Activated CD4-positive, alpha-beta T cell treated with anti-CD3 and anti-CD28 coated beads, Interleukin-2, amount 10 ng/mL, durations not matched to agents 7 days and 5 days (primary cell): ENCODE data around the gene ZNF70. TPM values are rescaled to one million over a fixed set of nuclear protein-coding genes. Genes with fewer than 3 reads are reported as not detected.
A peak's percentile ranks its signal among the peaks of the same experiment; 100 is the strongest.

Source experiments
- CTCF ChIA-PET: fragments of 350-600 bp; sonication (Branson Sonifier 250); formaldehyde crosslinking; loops from one replicate; lab custom pipeline; 2021; ENCODE audit warnings: antibody characterized with exemption; lab: Charles Lee
- POLR2A ChIA-PET: fragments of 350-600 bp; sonication (Branson Sonifier 250); formaldehyde crosslinking; loops from one replicate; lab custom pipeline; 2021; ENCODE audit warnings: antibody characterized with exemption; lab: Charles Lee
- DNase-seq: peaks from one replicate; pipeline ENCODE4 v3.0.0-alpha.2; 2020
- H3K27ac Mint-ChIP-seq: one replicate; pipeline ENCODE4 v1.8.0; 2021; ENCODE audit warnings: mild to moderate bottlenecking, moderate library complexity, mixed read lengths
- H3K27me3 Mint-ChIP-seq: one replicate; pipeline ENCODE4 v1.8.0; 2021; ENCODE audit warnings: mixed read lengths
- H3K36me3 Mint-ChIP-seq: one replicate; pipeline ENCODE4 v1.8.0; 2021; ENCODE audit warnings: low read depth, mixed read lengths
- H3K4me1 Mint-ChIP-seq: one replicate; pipeline ENCODE4 v1.8.0; 2021; ENCODE audit warnings: mixed read lengths
- H3K4me3 Mint-ChIP-seq: one replicate; pipeline ENCODE4 v1.8.0; 2021; ENCODE audit warnings: mild to moderate bottlenecking, moderate library complexity, mixed read lengths
- H3K9me3 Mint-ChIP-seq: one replicate; pipeline ENCODE4 v1.8.0; 2021; ENCODE audit warnings: mixed read lengths
- total RNA-seq, 2 experiments: library from RNA; stranded (reverse); gene quantifications; one replicate each; pipeline ENCODE4 v1.2.3, GENCODE V29; 2021

The ZNF70 gene
- total RNA-seq, 2 experiments from 2014 or later = 1.9 to 2.0 TPM

DNA sequence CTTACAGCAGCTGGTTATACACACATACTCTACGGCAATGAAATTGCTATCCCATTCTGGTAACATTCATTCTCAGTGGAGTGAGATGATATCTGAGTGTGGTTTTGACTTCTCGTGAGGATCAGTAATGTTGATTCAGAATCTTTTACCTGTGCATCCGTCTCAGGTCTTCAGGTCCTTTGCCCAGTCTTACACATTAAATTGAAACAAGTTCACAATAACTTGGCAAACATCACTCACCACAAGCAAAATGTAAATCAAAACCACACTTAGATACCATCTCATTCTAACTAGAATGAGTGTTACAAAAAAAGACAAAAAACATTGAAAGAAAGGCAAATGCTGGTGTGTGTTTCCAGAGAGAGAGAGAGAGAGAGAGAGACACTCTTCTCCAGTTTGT is 46.1 kb downstream of the ZNF70 start:
- Mint-ChIP-seq H3K4me3 (peak overlapping the region; percentile 8), H3K27me3 (no peaks in the 10 kb centered on the region), H3K4me1 (peaks cover 87% of the 10 kb centered on the region), H3K27ac (peak overlapping the region; percentile 83), H3K36me3 (peaks cover 95% of the 10 kb centered on the region), H3K9me3 (peaks cover 4% of the 10 kb centered on the region)
- ChIA-PET POLR2A (no interaction called here), CTCF (interaction anchor here (1.7 kb wide), 1 partner anchor 8 kb away, joined by 5 read pairs; no protein-coding TSS in a partner anchor)
- DNase-seq = no peak

DNA sequence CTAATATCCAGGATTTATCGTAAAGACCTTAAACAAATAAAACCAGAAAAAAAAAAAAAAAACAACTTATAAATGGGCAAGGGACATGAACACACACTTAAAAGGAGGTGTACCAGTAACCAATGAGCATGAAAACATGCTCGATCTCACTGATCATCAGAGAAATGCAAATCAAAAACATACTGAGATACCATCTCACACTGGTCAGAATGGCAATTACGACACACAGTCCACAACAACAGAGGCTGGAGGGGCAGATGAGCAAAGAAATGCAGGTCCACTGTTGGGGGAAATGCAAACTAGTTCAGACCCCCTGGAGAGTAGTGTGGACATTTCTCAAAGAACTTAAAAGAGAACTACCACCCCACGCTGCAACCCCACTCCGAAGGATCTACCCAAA is 46.9 kb downstream of the ZNF70 start:
- no peak for DNase-seq
- H3K9me3 Mint-ChIP-seq = peaks cover 6% of the 10 kb centered on the region
- H3K4me1 Mint-ChIP-seq = peaks cover 84% of the 10 kb centered on the region
- H3K27ac Mint-ChIP-seq = no peak overlapping the region
- ChIA-PET POLR2A (no interaction called here), CTCF (interaction anchor here (1.7 kb wide), 1 partner anchor 9 kb away, joined by 5 read pairs; no protein-coding TSS in a partner anchor)
- H3K27me3 Mint-ChIP-seq = no peaks in the 10 kb centered on the region
- H3K36me3 Mint-ChIP-seq = peaks cover 95% of the 10 kb centered on the region
- H3K4me3 Mint-ChIP-seq = no peak overlapping the region

DNA sequence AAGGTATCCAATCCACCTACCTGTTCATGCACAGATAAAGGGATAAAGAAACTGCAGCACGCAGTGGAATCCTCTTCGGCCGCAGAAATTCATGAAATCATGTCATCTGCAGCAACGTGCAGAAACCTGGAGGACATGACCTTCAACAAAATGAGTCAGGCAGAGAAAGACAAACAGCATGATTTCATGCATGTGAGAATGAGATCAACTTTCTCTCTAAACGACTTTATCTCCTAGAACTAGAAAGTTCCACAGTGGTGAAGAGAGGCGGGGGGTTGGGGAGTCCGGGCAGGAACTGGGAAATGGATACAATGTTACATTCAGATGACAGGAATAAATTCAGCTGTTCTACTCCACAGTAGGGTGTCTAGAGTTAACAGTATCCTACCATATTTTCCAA is 50.2 kb downstream of the ZNF70 start:
- Mint-ChIP-seq H3K4me3 (no peak overlapping the region), H3K4me1 (peaks cover 85% of the 10 kb centered on the region), H3K9me3 (peaks cover 6% of the 10 kb centered on the region), H3K27me3 (no peaks in the 10 kb centered on the region), H3K36me3 (peaks cover 87% of the 10 kb centered on the region), H3K27ac (no peak overlapping the region)
- no peak for DNase-seq
- CTCF ChIA-PET = no interaction called here
- POLR2A ChIA-PET = no interaction called here

DNA sequence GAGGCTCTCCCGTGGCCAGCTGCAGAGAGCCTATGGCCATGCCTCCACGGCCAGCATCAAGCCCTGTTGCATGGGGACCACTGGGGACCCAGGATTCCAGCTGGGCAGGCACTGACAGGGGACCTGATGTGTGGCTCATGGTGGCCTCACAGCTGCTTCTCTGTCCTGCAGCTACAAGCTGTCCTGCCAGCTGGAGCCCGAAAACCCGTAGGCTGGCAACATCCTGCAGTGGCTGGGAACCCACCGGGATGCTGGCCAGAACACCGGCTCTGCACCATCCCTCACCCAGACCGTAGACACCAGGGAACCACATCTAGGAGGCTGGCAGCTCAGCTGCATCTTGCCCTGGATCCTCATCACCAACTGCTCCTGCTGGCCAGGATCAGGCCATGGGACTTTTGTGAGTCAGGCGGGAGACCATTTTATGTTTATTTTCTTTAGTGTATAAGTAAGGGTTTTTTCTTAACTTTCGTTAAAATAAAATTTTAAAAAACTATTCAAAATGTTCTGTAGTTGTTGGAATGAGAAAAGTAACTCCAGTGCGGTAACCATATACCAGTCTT is 52.2 kb downstream of the ZNF70 start:
- Mint-ChIP-seq H3K9me3 (peaks cover 6% of the 10 kb centered on the region), H3K27ac (peak overlapping the region; percentile 69), H3K36me3 (peaks cover 86% of the 10 kb centered on the region), H3K27me3 (no peaks in the 10 kb centered on the region), H3K4me1 (peaks cover 76% of the 10 kb centered on the region), H3K4me3 (no peak overlapping the region)
- ChIA-PET POLR2A (interaction anchor here (0.6 kb wide), 1 partner anchor 17 kb away, joined by 9 read pairs; no protein-coding TSS in a partner anchor), CTCF (interaction anchor here (0.6 to 1.5 kb wide), 4 partner anchors 13 to 132 kb away, joined by 3 read pairs; no protein-coding TSS in a partner anchor)
- DNase-seq = no peak

DNA sequence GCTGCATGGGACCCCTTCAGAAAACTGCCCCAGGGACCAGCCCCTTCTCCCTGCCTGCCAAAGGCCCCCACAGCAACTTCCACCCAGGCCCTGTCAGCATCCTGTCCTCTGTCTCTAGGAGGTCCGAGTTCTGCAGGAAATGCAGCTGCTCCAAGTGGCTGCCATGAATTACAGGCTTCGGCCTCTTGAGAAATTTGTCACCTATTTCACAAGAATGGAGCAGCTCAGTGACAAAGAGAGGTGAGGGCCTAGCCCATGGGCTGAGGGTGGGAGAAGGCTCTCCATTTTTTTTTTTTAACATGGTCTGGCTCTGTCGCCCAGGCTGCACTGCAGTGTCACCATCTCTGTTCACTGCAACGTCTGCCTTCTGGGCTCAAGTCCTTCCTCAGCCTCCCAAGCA is 52.8 kb downstream of the ZNF70 start:
- Mint-ChIP-seq H3K27ac (peak overlapping the region; percentile 100), H3K27me3 (no peaks in the 10 kb centered on the region), H3K9me3 (peaks cover 6% of the 10 kb centered on the region), H3K4me3 (peak overlapping the region; percentile 91), H3K36me3 (peaks cover 82% of the 10 kb centered on the region), H3K4me1 (peaks cover 71% of the 10 kb centered on the region)
- ChIA-PET CTCF (interaction anchor here (0.6 kb wide), 1 partner anchor 132 kb away, joined by 3 read pairs; no protein-coding TSS in a partner anchor), POLR2A (no interaction called here)
- DNase-seq = no peak

DNA sequence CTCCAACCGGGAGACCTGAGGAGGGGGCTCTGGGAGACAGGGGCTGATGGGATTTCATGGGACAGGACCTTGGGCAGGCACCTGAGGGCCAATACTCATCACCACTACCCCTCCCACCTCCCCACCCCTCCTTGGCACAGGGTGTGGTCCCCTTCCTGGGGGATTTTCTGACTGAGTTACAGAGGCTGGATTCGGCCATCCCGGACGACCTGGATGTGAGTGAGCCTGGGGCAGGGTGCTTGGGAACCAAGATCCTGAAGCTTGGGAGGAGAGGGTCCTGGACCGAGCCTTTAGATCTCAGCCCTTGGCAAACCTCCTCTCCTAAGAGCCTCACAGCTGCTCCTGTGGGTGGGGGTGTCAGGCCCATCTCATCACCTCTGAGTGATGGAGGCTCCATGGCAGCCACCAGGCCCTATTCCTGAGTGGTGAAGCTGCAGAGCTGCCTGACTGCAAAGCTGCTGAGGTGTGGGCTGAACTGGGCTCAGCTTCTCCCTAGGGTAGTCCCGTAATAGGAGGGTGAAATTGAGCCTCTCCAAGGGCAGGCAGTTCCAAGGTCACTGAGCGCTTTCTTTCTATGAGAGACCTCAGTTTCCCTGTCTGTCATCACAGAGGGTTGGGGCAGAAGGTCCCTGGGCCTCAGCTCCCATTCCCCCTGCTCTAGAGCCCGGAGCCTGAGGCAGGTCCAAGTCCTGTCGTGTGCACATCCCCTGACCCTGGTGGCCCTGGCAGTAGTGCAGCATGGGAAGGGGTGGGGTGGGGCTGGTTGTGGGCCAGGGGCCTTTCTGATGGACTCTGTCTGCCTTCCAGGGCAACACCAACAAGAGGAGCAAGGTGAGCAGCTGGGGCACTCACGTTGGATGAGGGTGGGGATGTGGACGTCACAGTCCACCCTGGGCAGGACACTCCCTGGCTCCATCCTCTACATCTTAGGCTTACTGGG is 53.6 kb downstream of the ZNF70 start:
- peak overlapping the region; percentile 91 for H3K4me3 Mint-ChIP-seq
- ChIA-PET POLR2A (no interaction called here), CTCF (interaction anchor here (1.1 to 1.5 kb wide), 3 partner anchors 15 to 152 kb away, joined by 3 to 8 read pairs (median 4); no protein-coding TSS in a partner anchor)
- H3K4me1 Mint-ChIP-seq = peaks cover 64% of the 10 kb centered on the region
- peaks cover 81% of the 10 kb centered on the region for H3K36me3 Mint-ChIP-seq
- no peak for DNase-seq
- peak overlapping the region; percentile 100 for H3K27ac Mint-ChIP-seq
- no peaks in the 10 kb centered on the region for H3K27me3 Mint-ChIP-seq
- peaks cover 6% of the 10 kb centered on the region for H3K9me3 Mint-ChIP-seq

DNA sequence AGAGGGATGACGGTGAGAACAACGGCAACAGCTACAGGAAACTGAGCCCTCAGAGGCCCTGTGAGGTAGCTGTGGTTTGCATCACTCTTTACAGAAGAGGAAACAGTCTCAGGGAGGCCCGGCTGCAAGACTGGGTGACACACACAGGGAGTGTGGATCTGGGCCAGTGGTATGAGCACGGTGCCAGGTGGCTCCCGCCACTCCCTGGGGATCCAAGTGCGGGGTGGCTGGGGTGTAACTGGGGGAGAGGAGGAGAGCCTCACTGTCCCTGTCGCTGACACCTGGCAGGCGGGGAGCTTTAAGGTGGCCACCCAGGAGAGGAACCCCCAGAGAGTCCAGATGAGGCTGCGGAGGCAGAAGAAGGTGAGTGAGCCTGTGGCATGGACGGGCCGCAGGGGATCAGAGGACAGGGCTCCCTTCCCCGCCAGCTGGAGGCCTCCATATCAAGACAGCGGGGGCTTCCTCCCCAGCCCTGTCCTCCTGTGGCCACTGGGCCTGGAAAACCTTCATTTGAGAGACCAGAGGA is 54.5 kb downstream of the ZNF70 start:
- DNase-seq = peak; percentile 90
- Mint-ChIP-seq H3K4me1 (peaks cover 55% of the 10 kb centered on the region), H3K27me3 (no peaks in the 10 kb centered on the region), H3K36me3 (peaks cover 73% of the 10 kb centered on the region), H3K9me3 (peaks cover 6% of the 10 kb centered on the region), H3K4me3 (peak overlapping the region; percentile 91), H3K27ac (peak overlapping the region; percentile 100)
- POLR2A ChIA-PET = interaction anchor here (1.2 kb wide), 1 partner anchor 21 kb away, joined by 3 read pairs; no protein-coding TSS in a partner anchor
- CTCF ChIA-PET = interaction anchor here (0.6 to 1.5 kb wide), 5 partner anchors 10 to 175 kb away, joined by 3 to 8 read pairs (median 4); no protein-coding TSS in a partner anchor

DNA sequence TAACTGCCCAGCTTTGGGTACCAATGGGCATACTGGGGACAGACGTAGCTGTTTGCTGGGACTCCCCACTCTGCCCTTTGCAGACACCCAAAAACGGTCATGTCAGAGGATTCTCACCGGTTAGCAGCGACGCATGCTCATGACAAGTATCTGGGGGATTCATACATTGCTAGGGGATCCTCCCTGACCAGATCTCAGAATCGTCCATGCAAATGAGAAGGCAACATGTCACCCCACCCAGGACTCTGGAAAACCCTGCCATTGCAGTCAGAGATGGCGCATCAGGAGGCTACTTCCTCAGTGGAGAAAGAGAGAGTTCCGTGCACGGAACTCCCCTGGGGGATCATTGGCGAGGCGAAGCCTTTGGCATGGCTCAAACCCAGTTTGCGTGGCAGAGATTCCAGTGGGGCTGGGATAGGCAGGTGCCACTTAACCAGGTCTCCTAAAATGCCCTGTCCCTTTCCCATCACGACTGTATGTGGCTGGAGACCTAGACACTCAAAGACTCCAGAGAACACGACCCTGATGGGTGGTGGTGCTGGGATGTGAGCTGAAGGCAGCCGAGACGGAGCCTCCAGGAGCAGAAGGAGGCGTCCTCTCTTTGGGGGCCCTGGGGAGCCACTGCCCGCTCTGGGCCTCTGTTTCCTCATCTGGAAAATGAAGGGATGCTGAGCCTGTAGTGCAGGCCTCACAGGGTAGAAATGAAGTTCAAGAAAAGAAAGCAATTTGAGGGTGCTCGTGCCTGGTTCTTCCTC is 55.2 kb downstream of the ZNF70 start:
- ChIA-PET CTCF (interaction anchor here (0.6 to 1.5 kb wide), 6 partner anchors 9 to 175 kb away, joined by 3 to 8 read pairs (median 4); no protein-coding TSS in a partner anchor), POLR2A (interaction anchor here (1.2 kb wide), 1 partner anchor 22 kb away, joined by 3 read pairs; no protein-coding TSS in a partner anchor)
- Mint-ChIP-seq H3K36me3 (peaks cover 68% of the 10 kb centered on the region), H3K27ac (peak overlapping the region; percentile 100), H3K27me3 (no peaks in the 10 kb centered on the region), H3K4me3 (peak overlapping the region; percentile 91), H3K9me3 (peaks cover 6% of the 10 kb centered on the region), H3K4me1 (peaks cover 51% of the 10 kb centered on the region)
- DNase-seq = no peak

DNA sequence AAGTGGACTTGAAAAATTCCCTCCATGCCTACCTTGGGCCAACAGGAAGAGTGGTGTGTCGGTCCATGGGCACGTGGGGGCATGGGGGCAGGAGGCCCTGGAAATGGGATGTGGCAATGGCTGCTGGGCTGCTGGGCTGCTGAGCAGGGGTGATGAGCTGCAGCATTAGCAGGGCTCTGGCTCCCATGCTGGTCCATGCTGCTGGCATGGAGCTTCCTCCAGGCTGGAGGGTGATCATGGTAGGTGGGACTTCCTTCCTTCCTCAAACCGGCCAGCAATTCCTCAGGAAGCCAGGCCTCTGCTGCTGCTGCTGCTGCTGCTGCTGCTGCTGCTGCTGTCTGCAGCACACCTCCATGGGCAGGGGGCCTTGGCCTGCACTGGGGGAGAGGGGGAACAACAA is 55.8 kb downstream of the ZNF70 start:
- H3K27ac Mint-ChIP-seq = peak overlapping the region; percentile 100
- CTCF ChIA-PET = interaction anchor here (0.8 to 1.5 kb wide), 2 partner anchors 19 to 133 kb away, joined by 3 to 5 read pairs; no protein-coding TSS in a partner anchor
- H3K4me1 Mint-ChIP-seq = peaks cover 46% of the 10 kb centered on the region
- no peaks in the 10 kb centered on the region for H3K27me3 Mint-ChIP-seq
- DNase-seq = no peak
- peaks cover 4% of the 10 kb centered on the region for H3K9me3 Mint-ChIP-seq
- POLR2A ChIA-PET = no interaction called here
- peaks cover 62% of the 10 kb centered on the region for H3K36me3 Mint-ChIP-seq
- no peak overlapping the region for H3K4me3 Mint-ChIP-seq

DNA sequence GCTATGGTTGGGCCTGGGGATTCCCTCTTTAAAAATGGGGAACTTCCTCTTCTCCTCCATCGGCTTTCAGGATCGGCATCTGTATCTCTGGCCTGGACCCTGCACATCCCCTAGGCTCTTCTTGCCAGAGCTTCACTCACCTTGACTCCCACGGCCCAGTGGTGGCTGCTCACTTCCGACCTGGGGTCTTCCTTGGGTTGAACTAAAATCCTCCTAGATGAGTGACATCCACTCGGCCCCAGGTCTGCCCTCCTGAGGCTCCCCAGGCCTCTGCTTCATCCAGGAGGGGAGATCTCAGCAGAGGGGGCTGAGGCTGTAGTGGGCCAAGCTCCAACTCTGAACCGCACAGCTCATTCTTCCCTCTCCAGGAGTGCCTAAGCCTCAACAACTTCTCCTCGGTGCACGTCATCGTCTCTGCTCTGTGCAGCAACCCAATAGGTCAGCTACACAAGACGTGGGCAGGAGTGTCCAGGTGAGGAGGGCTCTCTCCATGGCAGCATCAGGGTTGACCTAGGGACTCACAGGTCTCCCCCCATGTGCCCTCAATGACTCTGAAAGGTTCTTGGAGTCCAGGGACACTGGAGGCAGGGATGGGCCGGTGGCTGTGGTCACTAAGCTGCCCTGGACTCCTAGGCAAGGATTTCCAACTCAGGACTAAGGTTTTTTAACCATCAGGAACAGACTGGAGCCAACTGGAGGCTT is 56.8 kb downstream of the ZNF70 start:
- peak overlapping the region; percentile 73 for H3K27ac Mint-ChIP-seq
- no peaks in the 10 kb centered on the region for H3K27me3 Mint-ChIP-seq
- peaks cover 40% of the 10 kb centered on the region for H3K4me1 Mint-ChIP-seq
- H3K9me3 Mint-ChIP-seq = no peaks in the 10 kb centered on the region
- ChIA-PET POLR2A (no interaction called here), CTCF (interaction anchor here (0.7 to 1.7 kb wide), 5 partner anchors 9 to 20 kb away, joined by 3 to 6 read pairs (median 4); no protein-coding TSS in a partner anchor)
- no peak for DNase-seq
- no peak overlapping the region for H3K4me3 Mint-ChIP-seq
- peaks cover 51% of the 10 kb centered on the region for H3K36me3 Mint-ChIP-seq

DNA sequence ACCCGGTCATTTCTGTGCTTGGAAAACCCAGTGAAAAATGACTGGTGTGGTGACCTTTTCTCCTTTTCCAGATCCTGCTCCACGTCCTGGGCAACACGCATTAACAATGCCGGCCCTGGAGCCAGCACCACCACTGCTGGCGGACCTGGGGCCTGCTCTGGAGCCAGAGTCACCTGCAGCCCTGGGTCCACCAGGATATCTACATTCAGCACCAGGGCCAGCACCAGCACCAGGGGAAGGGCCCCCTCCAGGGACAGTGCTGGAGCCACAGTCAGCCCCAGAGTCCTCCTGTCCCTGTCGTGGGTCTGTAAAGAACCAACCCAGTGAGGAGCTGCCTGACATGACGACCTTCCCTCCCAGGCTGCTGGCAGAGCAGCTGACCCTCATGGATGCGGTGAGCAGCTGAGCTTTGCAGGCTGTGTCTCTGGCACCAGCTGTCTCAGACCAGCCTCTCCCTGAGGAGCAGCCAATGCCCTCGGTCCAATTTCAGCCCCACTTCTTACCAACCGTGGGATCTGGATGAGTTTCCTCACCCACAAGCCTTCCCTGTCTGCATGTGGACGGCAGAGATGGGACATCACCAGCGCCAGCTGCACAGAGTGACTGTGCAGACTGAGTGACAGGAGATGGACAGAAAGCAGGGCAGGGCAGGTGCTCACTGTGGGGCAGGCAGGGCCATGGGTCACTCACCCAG is 58.2 kb downstream of the ZNF70 start:
- Mint-ChIP-seq H3K4me3 (no peak overlapping the region), H3K9me3 (no peaks in the 10 kb centered on the region), H3K4me1 (peaks cover 30% of the 10 kb centered on the region), H3K27me3 (no peaks in the 10 kb centered on the region), H3K27ac (peak overlapping the region; percentile 15), H3K36me3 (peaks cover 39% of the 10 kb centered on the region)
- DNase-seq = no peak
- POLR2A ChIA-PET = no interaction called here
- CTCF ChIA-PET = interaction anchor here (1.7 kb wide), 1 partner anchor 13 kb away, joined by 6 read pairs; no protein-coding TSS in a partner anchor
